Measurements from ENCODE around the gene TEDDM1. TPM values are rescaled to one million over a fixed set of nuclear protein-coding genes. Genes with fewer than 3 reads are reported as not detected.

The TEDDM1 gene
- total RNA-seq: not detected in 2 replicates

GRCh38 chr1:182400567-182400966 lies at the start of gene TEDDM1:
Gene TEDDM1, minus strand, starts transcription at chr1:182400667. Its CDS starts 182 bp downstream, at chr1:182400485.

GRCh38 chr1:182450087-182450486 lies 49.6 kb upstream of the TEDDM1 start, which contains the start of gene RGSL1:
Gene RGSL1, plus strand, starts transcription at chr1:182450146. Its CDS starts 20 bp downstream, at chr1:182450166.

GRCh38 chr1:182391362-182392049 lies 9.0 kb downstream of the TEDDM1 start, which contains the start of gene GLUL:
Gene GLUL, minus strand, starts transcription at chr1:182391790. Its CDS starts 3,053 bp downstream, at chr1:182388737.

Other genes with a start within 250 kb of the TEDDM1 start
- 294 and 295 TPM in 2 replicates for gene GLUL, start 8.9 kb downstream of the TEDDM1 start, total RNA-seq
- gene RGSL1, start 49.5 kb upstream of the TEDDM1 start, total RNA-seq: 0.65 TPM in 1 of 2 replicates, not detected in the other
- gene RNASEL, start 188.6 kb upstream of the TEDDM1 start, total RNA-seq: 1.3 and 1.7 TPM in 2 replicates
- gene RGS16, start 203.7 kb upstream of the TEDDM1 start, total RNA-seq: 0.19 and 0.33 TPM in 2 replicates

All from vein endothelial cell (primary cell).